ENCODE measurements around the gene TRIM44.
"Not testable (repeated sequence)": the region's sequence is repeated elsewhere in the genome, so short reads cannot be mapped to it uniquely, and the experiment has no call there.

Gene TRIM44

GRCh38 chr11:35668350-35668749 lies 5.8 kb downstream of the TRIM44 start:
- H3K36me3 ChIP-seq (replicated peaks); H3K4me1 ChIP-seq; DNase-seq (ENCODE audit: low spot score in 2 of 2); in situ Hi-C loops (cut with MboI; ENCODE audit: low sequenced_read_pairs); H3K27me3 ChIP-seq (ENCODE audit: low read depth); H3K4me3 ChIP-seq; H3K9me3 ChIP-seq: not testable (repeated sequence)

GRCh38 chr11:35671396-35672127 lies 9.0 kb downstream of the TRIM44 start:
- no peaks in the 10 kb centered on the region for H3K27me3 ChIP-seq (ENCODE audit: low read depth)
- 0 out of 2 replicates have a peak, but pooled peaks cover 3% of the 10 kb centered on the region for H3K9me3 ChIP-seq
- H3K4me1 ChIP-seq: no peaks in the 10 kb centered on the region
- DNase-seq (ENCODE audit: low spot score in 2 of 2): no peak
- in situ Hi-C loops (cut with MboI; ENCODE audit: low sequenced_read_pairs): no loop called here
- no peaks in the 10 kb centered on the region for H3K36me3 ChIP-seq (replicated peaks)
- no peak overlapping the region for H3K4me3 ChIP-seq

- Histone ChIP-seq H3K4me1 (no peaks in the 10 kb centered on the region), H3K36me3 (replicated peaks) (no peaks in the 10 kb centered on the region), H3K27me3 (ENCODE audit: low read depth) (no peaks in the 10 kb centered on the region), H3K9me3 (no peaks in the 10 kb centered on the region), H3K4me3 (no peak overlapping the region)
- in situ Hi-C loops (cut with MboI; ENCODE audit: low sequenced_read_pairs): no loop called here
- DNase-seq (ENCODE audit: low spot score in 2 of 2): no peak
Measured at GRCh38 chr11:35672608-35673007, 10.0 kb downstream of the TRIM44 start.

GRCh38 chr11:35675901-35676610 lies 13.5 kb downstream of the TRIM44 start:
- no peak for DNase-seq (ENCODE audit: low spot score in 2 of 2)
- Histone ChIP-seq H3K36me3 (replicated peaks) (no peaks in the 10 kb centered on the region), H3K9me3 (no peaks in the 10 kb centered on the region), H3K4me1 (no peaks in the 10 kb centered on the region), H3K27me3 (ENCODE audit: low read depth) (no peaks in the 10 kb centered on the region), H3K4me3 (no peak overlapping the region)
- in situ Hi-C loops (cut with MboI; ENCODE audit: low sequenced_read_pairs): no loop called here

GRCh38 chr11:35676611-35676965 lies 14.0 kb downstream of the TRIM44 start:
- no peaks in the 10 kb centered on the region for H3K36me3 ChIP-seq (replicated peaks)
- no peak for DNase-seq (ENCODE audit: low spot score in 2 of 2)
- no peaks in the 10 kb centered on the region for H3K27me3 ChIP-seq (ENCODE audit: low read depth)
- in situ Hi-C loops (cut with MboI; ENCODE audit: low sequenced_read_pairs): no loop called here
- no peaks in the 10 kb centered on the region for H3K4me1 ChIP-seq
- H3K9me3 ChIP-seq: no peaks in the 10 kb centered on the region
- H3K4me3 ChIP-seq: no peak overlapping the region

GRCh38 chr11:35677904-35678303 lies 15.3 kb downstream of the TRIM44 start:
- in situ Hi-C loops (cut with MboI; ENCODE audit: low sequenced_read_pairs): no loop called here

GRCh38 chr11:35678471-35678870 lies 15.9 kb downstream of the TRIM44 start:
- Histone ChIP-seq H3K27me3 (ENCODE audit: low read depth) (no peaks in the 10 kb centered on the region), H3K4me3 (no peak overlapping the region), H3K4me1 (peaks cover 8% of the 10 kb centered on the region), H3K9me3 (no peaks in the 10 kb centered on the region), H3K36me3 (replicated peaks) (no peaks in the 10 kb centered on the region)
- DNase-seq (ENCODE audit: low spot score in 2 of 2): no peak
- in situ Hi-C loops (cut with MboI; ENCODE audit: low sequenced_read_pairs): no loop called here

More at GRCh38 chr11:35677904-35678303, 15.3 kb downstream of the TRIM44 start:
- H3K36me3 ChIP-seq (replicated peaks): no peaks in the 10 kb centered on the region
- no peak for DNase-seq (ENCODE audit: low spot score in 2 of 2)
- H3K27me3 ChIP-seq (ENCODE audit: low read depth): no peaks in the 10 kb centered on the region
- H3K4me1 ChIP-seq: peaks cover 6% of the 10 kb centered on the region
- H3K4me3 ChIP-seq: no peak overlapping the region
- H3K9me3 ChIP-seq: no peaks in the 10 kb centered on the region

GRCh38 chr11:35678975-35679374 lies 16.4 kb downstream of the TRIM44 start:
- in situ Hi-C loops (cut with MboI; ENCODE audit: low sequenced_read_pairs): no loop called here
- no peaks in the 10 kb centered on the region for H3K27me3 ChIP-seq (ENCODE audit: low read depth)
- H3K4me3 ChIP-seq: no peak overlapping the region
- no peaks in the 10 kb centered on the region for H3K9me3 ChIP-seq
- H3K36me3 ChIP-seq (replicated peaks): no peaks in the 10 kb centered on the region
- peaks cover 8% of the 10 kb centered on the region for H3K4me1 ChIP-seq
- DNase-seq (ENCODE audit: low spot score in 2 of 2): no peak

- in situ Hi-C loops (cut with MboI; ENCODE audit: low sequenced_read_pairs): no loop called here
- H3K4me1 ChIP-seq: peaks cover 8% of the 10 kb centered on the region
- H3K36me3 ChIP-seq (replicated peaks): no peaks in the 10 kb centered on the region
- no peaks in the 10 kb centered on the region for H3K27me3 ChIP-seq (ENCODE audit: low read depth)
- H3K9me3 ChIP-seq: no peaks in the 10 kb centered on the region
- no peak for DNase-seq (ENCODE audit: low spot score in 2 of 2)
- H3K4me3 ChIP-seq: no peak overlapping the region
Measured at GRCh38 chr11:35680506-35680905, 17.9 kb downstream of the TRIM44 start.

GRCh38 chr11:35681163-35681767 lies 18.7 kb downstream of the TRIM44 start:
- no peaks in the 10 kb centered on the region for H3K9me3 ChIP-seq
- no peaks in the 10 kb centered on the region for H3K27me3 ChIP-seq (ENCODE audit: low read depth)
- no peak for DNase-seq (ENCODE audit: low spot score in 2 of 2)
- in situ Hi-C loops (cut with MboI; ENCODE audit: low sequenced_read_pairs): no loop called here
- H3K4me3 ChIP-seq: no peak overlapping the region
- no peaks in the 10 kb centered on the region for H3K36me3 ChIP-seq (replicated peaks)
- H3K4me1 ChIP-seq: peaks cover 8% of the 10 kb centered on the region

GRCh38 chr11:35682230-35683173 lies 19.9 kb downstream of the TRIM44 start:
- Histone ChIP-seq H3K9me3 (no peaks in the 10 kb centered on the region), H3K4me1 (peaks cover 8% of the 10 kb centered on the region), H3K36me3 (replicated peaks) (no peaks in the 10 kb centered on the region), H3K27me3 (ENCODE audit: low read depth) (no peaks in the 10 kb centered on the region), H3K4me3 (no peak overlapping the region)
- in situ Hi-C loops (cut with MboI; ENCODE audit: low sequenced_read_pairs): no loop called here
- peak; percentile 45 to 47 for DNase-seq (ENCODE audit: low spot score in 2 of 2)

GRCh38 chr11:35683728-35684339 lies 21.3 kb downstream of the TRIM44 start:
- H3K27me3 ChIP-seq (ENCODE audit: low read depth): no peaks in the 10 kb centered on the region
- no peak overlapping the region for H3K4me3 ChIP-seq
- no peaks in the 10 kb centered on the region for H3K36me3 ChIP-seq (replicated peaks)
- DNase-seq (ENCODE audit: low spot score in 2 of 2): no peak
- in situ Hi-C loops (cut with MboI; ENCODE audit: low sequenced_read_pairs): no loop called here
- H3K9me3 ChIP-seq: no peaks in the 10 kb centered on the region
- peaks cover 8% of the 10 kb centered on the region for H3K4me1 ChIP-seq

GRCh38 chr11:35688023-35688422 lies 25.4 kb downstream of the TRIM44 start:
- Histone ChIP-seq H3K4me1 (peaks cover 1% of the 10 kb centered on the region; the same call in 1 of the 2 replicates), H3K9me3 (no peaks in the 10 kb centered on the region), H3K27me3 (ENCODE audit: low read depth) (no peaks in the 10 kb centered on the region), H3K4me3 (no peak overlapping the region), H3K36me3 (replicated peaks) (no peaks in the 10 kb centered on the region)
- in situ Hi-C loops (cut with MboI; ENCODE audit: low sequenced_read_pairs): no loop called here
- no peak for DNase-seq (ENCODE audit: low spot score in 2 of 2)
